Epidermal melanocyte (primary cell): ENCODE data around the gene CASP12.
"Not testable (repeated sequence)": the region's sequence is repeated elsewhere in the genome, so short reads cannot be mapped to it uniquely, and the experiment has no call there.

ENCODE experiments used
- DNase-seq: peaks from one replicate; pipeline ENCODE4 v3.0.0; 2011; ENCODE audit warnings: low spot score; ENCODE audit not compliant: insufficient read length

Gene CASP12

DNA sequence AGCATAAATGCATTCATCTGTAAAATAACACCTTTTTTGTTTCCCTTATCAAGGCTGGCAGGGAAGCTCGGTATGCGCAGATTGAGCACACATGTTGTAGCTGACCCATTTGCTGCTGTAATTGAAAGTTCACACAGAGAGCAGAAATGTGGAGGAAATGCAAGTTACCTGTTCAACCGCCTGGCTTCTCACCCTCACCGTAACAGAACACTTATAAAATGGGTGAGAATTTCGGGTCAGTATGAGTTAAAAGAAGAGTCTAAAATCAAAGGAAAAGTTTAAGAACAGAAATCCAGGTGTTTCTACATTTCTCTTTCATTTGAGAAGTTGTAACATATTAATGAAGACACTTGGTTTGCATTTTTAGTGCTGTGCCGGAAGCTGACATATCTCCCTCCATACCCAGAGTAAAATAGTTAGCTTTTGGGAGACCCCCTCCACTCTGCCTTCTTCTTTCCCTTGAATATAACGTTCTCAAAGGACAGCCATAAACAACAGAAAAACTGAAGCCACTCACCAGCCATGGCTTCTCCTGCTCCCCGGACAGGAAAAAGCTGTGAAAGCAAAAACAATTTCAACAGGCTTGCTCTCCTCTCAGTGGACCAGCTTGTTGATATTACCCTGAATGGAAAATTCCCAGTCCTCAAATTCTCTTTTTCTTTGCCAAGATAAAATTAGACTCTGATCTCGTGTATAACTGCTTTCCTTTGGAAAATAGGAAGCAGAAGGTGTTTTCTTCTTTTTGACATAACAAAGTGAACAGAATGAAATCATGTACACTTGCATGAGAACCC is at the start of gene CASP12:
Gene CASP12, minus strand, starts transcription at position 570 of the 794 bp plus-strand sequence.
- no peak for DNase-seq

DNA sequence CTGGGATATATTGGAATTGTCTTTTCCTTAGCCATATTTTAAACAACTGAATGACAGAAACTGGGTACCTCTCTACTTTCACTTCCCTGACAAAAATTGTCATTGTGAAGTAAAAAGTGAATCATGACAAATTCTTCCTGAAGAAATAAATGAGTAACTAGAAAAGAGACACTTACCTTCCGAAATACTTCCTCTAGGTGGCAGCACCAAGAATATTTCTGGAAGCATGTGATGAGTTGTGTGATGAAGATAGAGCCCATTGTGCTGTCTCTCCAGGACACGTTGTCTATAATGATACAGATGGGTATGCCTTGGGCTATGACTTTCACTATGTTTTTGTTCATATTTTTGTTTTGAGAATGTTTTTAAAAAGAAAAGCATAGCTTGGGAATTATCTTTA is 48.6 kb upstream of the CASP12 start:
- no peak for DNase-seq

DNA sequence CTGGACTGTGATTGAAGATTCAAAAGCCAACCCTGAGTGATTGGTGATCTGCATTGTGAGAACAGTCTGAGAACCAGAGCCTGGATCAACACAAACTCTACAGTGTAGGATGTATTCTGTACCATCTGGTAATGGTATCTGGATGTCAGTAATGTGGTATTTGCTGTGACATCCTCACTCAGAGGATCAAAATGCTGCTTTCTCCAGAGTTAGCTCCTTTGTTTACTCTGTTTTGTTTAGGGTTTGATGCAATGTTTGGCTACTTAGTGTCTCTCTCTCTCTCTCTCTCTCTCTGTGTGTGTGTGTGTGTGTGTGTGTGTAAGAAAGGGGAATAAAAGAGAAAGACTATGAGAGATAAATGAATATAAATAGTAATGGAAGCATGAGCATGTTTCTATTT is 45.8 kb upstream of the CASP12 start:
- DNase-seq: no peak

DNA sequence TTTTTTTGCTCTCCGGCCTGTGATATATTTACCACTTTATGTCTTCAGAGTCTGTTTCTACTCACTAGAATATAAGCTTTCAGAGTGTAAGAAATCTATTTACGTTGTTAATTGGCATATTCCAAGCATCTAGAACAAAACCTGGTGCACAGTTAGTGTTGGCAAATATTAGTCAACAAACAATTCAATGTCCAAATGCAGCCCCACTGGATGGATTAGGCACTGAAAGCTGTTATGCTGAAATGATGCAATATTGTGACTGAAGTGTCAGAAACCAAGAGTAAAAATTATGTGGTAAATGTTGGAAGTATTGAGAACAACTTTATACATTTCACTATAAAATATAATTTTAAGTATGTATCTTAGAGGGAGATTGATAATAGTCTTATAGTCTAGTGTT is 45.3 kb upstream of the CASP12 start:
- DNase-seq: no peak

DNA sequence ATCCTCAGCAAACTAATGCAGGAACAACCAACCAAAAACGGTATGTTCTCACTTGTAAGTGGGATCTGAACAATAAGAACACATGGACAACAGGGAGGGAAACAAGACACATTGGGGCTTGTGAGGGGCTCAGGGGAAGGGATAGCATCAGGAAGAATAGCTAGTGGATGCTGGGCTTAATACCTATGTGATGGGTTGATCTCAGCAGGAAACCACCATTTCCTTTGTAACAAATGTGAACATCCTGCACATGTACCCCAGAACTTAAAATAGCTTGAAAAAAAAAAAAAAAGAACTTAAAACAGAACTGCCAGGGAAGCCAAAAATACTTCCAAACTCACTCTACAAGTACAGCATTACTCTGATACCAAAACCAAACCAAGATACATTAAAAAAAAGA is 36.3 kb upstream of the CASP12 start:
- no peak for DNase-seq

DNA sequence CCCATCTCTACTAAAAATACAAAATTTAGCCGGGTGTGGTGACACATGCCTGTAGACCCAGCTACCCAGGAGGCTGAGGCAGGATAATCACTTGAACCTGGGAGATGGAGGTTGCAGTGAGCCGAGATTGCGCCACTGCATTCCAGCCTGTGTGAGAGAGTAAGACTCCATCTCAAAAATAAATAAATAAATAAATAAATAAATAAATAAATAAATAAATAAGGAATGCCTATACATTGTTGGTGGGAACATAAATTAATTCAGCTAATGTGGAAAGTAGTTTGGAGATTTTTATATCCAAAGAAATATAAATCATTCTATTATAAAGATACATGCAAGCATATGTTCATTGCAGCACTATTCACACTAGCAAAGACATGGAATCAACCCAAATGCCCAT is 35.8 kb upstream of the CASP12 start:
- DNase-seq: not testable (repeated sequence)

DNA sequence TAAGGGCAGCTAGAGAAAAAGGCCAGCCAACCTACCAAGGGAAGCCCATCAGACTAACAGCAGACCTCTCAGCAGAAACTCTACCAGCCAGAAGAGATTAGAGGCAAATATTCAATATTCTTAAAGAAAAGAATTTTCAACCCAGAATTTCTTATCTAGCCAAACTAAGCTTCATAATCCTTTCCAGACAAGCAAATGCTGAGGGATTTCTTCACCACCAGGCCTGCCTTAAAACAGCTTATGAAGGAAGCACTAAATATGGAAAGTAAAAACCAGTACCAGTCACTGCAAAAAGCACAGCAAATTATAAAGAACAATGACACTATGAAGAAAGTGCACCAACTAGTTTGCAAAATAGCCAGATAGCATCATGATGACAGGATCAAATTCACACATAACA is 30.6 kb upstream of the CASP12 start:
- no peak for DNase-seq

DNA sequence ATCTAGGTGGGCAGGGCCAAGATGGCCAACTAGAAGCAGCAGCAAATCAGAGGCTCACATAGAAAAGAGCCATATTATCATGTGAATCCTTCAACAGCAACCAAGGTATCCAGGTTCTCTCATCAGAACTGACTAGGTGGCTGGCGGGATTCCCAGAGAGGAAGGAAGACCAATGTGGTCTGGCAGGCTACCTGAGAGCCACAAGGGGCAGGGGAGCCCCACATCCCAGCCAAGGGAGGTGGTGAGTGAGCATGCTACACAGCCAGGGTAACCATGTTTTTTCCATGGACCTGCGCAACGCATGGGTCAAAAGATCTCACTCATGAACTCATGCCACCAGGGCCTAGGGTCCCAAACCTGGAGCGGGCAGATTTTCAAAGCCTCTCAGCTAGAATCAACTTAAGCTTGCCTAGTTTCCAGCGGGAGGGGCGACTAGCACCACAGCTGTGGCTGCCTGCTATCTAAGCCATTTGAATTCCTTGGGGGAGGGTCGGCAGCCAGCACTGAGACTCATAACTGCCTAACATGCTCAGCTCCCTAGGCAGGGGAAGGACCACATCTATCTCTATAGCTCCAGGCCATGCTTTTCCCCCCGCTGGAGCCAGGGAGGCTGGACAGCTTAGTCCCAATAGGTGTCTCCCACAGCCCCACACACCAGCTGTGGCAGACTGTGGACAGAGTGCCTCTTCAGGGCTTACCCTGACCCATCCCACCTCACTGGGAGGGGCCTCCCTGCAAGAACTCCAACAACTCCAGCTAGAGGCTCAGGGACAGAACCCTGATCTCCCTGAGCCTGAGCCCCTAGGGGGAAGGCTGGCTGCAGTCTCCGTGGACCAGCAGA is 28.7 kb upstream of the CASP12 start:
- DNase-seq: no peak

DNA sequence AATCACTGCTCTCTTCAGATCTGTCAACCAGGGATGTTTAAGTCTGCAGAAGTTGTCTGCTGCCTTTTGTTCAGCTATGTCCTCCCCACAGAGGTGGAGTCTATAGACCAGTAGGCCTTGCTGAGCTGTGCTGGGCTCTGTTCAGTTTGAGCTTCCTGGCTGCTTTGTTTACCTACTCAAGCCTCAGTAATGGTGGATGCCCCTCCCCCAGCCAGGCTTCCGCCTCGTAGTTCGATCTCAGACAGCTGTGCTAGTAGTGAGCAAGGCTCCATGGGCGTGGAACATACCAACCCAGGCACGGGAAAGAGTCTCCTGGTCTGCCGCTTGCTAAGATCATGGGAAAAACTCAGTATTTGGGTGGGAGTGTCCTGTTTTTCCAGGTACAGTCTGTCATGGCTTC is 27.6 kb upstream of the CASP12 start:
- no peak for DNase-seq

DNA sequence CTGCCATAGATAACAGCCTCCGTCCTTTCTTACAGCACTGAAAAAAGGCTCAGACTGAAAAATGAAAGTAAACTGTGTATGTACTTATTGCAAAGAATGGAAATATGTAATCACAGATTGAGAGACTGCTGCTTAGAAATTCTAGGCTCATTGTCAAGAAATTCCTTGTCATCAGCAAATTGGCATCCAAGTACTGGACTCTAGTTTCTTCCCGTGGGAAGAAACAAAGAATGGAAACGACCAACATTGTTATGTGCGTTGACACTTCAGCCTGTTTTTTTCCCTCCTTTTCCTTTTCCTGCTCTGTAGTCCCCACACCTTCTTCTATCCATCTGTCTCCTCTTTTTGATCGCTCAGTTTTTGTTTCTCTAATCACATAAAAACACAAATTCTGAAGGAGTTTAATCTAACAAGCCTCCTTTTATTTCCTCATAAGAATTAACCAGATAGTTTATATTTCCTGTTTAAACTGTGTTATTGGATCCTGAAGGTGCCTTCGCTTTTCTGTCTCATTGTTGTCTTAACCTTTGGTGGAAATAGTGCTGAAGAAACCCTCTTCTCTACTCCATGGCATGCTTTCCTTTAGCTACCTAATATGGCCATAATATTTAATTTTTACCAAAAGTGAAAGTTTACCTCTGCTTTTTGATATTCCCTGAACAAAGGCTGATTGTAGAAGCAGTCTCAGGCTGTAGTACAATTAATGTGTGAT is 20.0 kb upstream of the CASP12 start:
- DNase-seq: no peak

DNA sequence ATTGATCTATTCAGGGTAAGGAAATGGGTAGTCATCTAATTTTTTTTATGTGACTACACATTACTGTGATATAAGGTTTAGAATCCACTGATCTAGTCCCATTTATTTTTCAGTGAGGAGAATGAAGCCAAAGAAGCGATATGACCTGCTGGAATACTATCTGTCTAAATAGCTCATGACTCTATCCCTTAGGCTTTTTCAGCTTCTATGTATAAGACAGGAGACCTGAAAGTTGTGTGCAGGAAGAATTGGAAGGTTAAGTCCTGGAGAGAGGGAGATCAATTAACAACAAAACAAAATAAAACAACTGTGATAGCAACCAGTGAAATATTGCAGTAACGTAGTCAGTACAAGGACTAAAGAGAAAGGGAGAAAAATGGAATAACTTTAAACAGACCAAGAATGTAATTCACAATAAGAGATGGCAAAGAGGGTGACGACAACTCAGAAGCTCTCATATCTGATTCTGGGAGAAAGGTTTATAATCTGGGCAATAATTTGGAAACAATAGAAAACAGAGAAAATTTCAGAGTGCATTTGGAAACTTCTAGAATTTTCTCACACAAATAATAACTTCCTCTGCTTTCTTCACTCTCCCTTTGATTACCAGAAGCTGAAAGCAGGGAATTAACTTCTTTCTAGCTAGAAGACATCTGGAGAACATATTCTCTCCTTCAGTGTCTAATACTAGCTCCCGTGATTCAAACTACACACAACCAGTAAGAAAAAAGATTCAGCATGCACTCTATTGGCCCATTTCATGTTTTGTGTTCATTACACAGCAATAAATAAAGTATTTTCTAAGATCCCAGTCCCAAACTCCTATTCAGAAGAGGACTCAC is 19.2 kb upstream of the CASP12 start:
- DNase-seq: no peak

DNA sequence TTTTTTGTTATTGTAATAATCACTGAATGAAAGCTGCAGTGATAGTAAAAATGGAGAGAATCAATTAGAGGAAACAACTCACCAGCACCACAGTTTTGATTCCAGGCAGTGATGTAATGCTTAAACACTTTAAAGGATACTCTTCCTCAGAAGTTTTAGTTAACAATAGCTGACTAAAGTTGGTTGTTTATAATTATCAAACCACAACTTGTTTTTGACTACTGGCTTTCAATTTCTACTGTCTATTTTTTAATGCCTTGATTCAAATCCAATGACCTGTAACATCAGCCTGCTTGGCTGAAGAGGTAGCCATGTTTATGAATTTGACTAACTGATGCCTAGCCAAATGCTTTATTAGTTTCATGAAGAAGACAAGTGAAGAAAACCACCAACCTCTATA is 18.2 kb upstream of the CASP12 start:
- DNase-seq: no peak

DNA sequence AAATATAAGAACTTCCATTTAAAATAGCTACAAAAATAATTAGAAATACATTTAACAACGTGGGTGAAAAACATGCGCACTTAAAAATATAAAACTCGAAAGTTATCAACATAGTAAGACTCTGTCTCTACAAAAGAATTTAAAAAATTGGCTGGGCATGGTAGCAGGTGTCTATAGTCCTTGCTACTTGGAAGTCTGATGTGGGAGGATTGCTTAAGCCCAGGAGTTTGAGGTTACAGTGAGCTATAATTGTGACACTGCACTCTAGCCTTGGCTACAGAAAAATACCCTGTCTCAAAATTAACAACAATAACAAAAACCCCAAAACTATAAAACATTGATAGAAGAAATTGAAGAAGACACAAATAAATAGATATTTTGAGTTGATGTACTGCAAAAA is 13.8 kb upstream of the CASP12 start:
- DNase-seq: no peak

DNA sequence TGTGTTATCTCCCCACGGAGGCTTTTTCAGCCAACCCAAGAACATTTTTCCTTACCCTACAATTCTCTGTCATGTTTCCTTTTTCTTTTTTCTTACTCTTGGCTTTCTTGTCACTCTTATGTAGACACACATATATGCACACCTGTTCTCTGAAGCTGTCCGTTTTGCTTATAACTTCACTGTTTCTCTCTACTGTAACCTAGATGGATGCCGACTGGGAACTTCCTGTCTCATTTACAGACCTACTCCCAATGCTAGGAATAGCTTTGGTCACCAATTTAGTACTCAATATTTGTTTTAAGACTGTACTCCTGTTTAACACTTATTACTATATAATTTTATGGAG is 9.9 kb upstream of the CASP12 start:
- no peak for DNase-seq

DNA sequence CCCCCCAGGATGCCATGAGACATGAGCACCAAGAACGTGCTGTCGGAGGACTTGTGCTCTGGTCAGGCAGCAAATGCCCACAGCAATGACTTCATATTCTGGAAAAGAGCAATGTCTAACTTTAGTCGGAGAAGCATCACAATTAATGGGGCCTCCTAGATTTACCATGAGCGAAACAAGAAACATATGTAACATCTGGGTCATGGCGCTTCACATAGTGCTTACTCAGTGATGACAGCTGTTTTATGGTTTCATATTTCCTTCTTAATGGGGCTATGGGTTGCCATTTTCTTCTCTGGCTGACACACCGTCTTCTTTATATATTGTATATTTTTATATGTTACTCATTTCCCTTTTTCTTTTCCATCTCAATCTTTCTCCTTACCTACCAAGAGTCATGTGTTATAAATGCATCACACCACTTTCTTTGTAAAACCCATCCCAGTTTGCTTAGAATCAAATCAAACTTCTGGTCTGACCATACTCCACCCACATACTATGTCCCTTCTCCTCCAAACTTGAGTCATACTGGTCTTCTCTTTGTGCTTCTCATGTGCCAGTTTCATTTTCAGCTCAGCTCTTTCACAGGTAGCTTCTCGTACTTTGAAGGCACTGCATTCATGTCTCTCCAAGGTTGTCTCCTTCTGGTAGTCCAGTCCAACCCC is 9.4 kb upstream of the CASP12 start:
- no peak for DNase-seq

DNA sequence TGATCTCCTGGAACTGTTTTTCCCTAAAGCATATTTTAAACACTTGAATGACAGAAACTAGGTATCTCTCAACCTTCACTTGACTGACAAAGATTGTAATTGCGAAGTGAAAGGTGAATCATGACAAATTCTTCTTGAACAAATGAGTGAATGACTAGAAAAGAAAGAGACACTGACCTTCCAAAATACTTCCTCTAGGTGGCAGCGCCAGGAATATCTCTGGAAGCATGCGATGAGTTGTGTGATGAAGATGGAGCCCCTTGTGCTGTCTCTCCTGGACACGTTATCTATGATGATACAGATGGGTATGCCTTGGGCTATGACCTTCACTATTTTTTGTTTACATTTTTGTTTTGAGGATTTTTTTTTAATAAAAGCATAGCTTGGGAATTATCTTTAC is 7.0 kb upstream of the CASP12 start:
- no peak for DNase-seq

DNA sequence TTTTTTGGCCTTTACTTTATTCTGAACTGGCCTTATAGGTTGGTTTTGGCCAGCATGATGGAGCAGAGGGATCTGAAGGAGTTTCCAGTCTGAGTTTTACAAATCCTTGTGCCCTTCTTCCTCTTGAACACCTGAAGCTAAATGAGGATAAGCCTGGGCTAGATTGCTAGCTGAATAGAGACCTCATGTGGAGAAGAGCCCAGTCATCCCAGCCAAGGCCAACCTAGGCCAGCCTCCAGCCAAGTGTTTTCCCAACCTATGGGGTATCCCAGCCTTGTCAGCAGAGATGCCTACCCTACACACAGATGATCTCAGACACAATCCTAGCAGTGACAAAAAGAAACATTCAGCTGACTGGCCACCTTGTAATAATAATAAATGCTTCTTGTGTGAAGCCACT is 966 bp upstream of the CASP12 start:
- DNase-seq: no peak

DNA sequence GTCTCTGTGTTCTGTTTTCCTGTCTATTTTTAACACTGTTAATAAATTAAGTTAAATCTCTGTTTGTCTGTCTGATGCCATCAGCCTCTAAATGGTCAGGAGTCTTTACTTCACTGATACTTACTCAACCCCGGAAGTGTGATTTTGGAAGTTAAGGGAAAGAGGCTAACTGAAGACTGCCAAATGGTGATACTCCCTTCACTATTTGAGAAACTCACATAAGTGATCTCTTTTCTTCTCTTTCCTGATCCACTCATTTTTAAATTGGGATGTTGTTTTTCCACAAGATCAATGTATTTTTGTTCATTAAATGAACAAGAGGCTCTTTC is 389 bp upstream of the CASP12 start:
- DNase-seq: no peak

DNA sequence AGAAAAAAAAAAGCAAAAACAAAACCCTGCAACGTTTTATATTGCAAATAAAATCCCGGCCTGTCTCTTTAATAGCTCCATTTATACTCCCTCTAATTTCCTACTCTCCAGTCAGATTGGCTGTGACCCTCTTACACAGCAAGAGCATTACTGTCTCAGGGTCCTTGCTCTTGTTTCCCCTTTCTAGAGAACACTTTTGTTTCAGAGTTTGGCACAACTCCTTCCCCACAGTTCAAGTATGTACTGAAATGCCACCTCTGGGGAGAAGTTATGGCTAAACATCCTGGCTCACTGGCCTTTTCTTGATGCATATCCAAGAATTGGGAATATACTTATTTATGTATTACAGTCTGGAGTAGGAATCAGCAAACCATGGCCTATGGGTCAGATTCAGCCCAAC is 2.6 kb downstream of the CASP12 start:
- no peak for DNase-seq

DNA sequence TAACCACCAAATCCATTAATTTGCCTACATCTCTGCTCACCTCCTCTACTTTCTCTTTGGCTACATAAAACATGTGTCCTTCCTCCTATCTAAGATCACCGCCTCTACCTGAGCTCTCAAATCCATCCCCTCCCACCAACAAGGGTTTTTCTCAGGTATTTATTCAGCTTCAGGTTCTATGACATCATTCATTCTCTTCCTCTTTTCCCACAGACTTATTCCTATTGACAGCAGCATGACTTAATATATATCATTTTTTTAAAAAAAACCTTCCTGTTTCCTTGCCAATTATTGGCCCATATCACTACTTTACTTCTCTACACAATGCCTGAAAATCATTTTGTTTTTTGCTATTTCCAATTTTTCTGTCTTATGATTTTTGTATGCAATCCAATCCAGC is 4.4 kb downstream of the CASP12 start:
- no peak for DNase-seq
